K562 (cell line): ENCODE results near the gene ZDHHC6. TPM values are rescaled to one million over a fixed set of nuclear protein-coding genes. Genes with fewer than 3 reads are reported as not detected.
A peak's percentile ranks its signal among the peaks of the same experiment; 100 is the strongest.

ENCODE experiments used
- ZNF583 ChIP-seq: fragments of 250-450 bp; sonication (Bioruptor Pico); IDR thresholded peaks from 2 replicates; pipeline ENCODE4 v1.4.0; 2020
- polyA plus RNA-seq, 8 experiments: library from polyadenylated mRNA; depleted of rRNA in 4 of 8; stranded (reverse) in 5 of 8; unstranded in 3 of 8; fragments of >200 nt; fragmentation: Nextera tagmentation in 2 of 8; fragmentation: Illumina TruSeq in 1 of 8; extraction: Ambion mirVana in 2 of 8; extraction: Trizol in 1 of 8; gene quantifications; 2 replicates each; pipeline versions ENCODE4 v1.2.1 to v1.2.3, GENCODE V29; 2011 to 2014; ENCODE audit warnings: inconsistent platforms in 1 of 8, missing spikeins in 1 of 8
- total RNA-seq, 7 experiments: library from RNA; depleted of rRNA in 6 of 7; stranded (reverse); fragments of >200 nt in 6 of 7; fragmentation: Illumina TruSeq in 2 of 7; extraction: Trizol in 2 of 7; gene quantifications; 2 replicates each; pipeline versions ENCODE4 v1.2.1 to v1.2.3, GENCODE V29; 2011 to 2021; ENCODE audit warnings: low replicate concordance in 1 of 7
- TF ChIP-seq, protein P1 (sequence below), 2 experiments: fragments of 450-650 bp; formaldehyde crosslinking in 1 of 2; IDR thresholded peaks; 2 replicates each; pipeline versions ENCODE4 v1.4.0 to v1.6.1; 2014 to 2020; ENCODE audit warnings: mild to moderate bottlenecking in 2 of 2, borderline replicate concordance in 1 of 2, low read depth in 1 of 2

ZDHHC6 gene
- total and polyA plus RNA-seq, 9 of the 15 experiments (the other 6 are each of a cell fraction or from before 2014, with no cell fraction given), result 13.6 to 30.5 (median 21.5) TPM

DNA sequence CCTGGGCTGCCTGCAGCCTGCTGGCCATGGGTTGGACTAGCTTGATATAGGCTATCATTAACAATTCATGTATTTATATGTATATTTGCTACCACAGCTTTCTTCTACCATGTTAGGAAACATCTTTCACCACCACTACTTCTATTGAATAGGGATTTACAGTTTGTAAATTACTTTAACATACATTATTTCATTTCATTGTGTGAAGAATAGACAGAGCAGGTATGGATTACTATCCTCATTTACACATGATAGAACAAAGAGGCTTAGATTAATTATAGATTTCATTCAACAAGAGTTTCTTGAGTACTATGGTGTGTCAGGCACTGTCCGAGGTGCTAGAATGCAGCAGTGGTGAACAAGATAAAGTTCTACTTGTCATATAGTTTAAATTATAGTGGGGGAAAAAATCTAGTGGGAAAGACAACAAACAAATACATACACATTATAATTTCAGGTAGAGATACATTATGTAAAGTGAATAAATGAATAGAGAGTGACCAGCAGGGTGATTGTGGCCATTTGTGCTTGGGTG, 20.9 kb upstream of the ZDHHC6 start (continued):
- TF ChIP-seq, protein P1, sequence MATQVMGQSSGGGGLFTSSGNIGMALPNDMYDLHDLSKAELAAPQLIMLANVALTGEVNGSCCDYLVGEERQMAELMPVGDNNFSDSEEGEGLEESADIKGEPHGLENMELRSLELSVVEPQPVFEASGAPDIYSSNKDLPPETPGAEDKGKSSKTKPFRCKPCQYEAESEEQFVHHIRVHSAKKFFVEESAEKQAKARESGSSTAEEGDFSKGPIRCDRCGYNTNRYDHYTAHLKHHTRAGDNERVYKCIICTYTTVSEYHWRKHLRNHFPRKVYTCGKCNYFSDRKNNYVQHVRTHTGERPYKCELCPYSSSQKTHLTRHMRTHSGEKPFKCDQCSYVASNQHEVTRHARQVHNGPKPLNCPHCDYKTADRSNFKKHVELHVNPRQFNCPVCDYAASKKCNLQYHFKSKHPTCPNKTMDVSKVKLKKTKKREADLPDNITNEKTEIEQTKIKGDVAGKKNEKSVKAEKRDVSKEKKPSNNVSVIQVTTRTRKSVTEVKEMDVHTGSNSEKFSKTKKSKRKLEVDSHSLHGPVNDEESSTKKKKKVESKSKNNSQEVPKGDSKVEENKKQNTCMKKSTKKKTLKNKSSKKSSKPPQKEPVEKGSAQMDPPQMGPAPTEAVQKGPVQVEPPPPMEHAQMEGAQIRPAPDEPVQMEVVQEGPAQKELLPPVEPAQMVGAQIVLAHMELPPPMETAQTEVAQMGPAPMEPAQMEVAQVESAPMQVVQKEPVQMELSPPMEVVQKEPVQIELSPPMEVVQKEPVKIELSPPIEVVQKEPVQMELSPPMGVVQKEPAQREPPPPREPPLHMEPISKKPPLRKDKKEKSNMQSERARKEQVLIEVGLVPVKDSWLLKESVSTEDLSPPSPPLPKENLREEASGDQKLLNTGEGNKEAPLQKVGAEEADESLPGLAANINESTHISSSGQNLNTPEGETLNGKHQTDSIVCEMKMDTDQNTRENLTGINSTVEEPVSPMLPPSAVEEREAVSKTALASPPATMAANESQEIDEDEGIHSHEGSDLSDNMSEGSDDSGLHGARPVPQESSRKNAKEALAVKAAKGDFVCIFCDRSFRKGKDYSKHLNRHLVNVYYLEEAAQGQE (IDR thresholded peaks at IDR 0.05; ENCODE audit: borderline replicate concordance), result peak; percentile 78
- TF ChIP-seq, protein P1 (CRISPR knock-in tag; IDR thresholded peaks at IDR 0.05; ENCODE audit: low read depth), result no peak
- TF ChIP-seq ZNF583, result no peak
